NB4 (cell line): ENCODE results near the gene ACOT4.
"Not testable (repeated sequence)": the region's sequence is repeated elsewhere in the genome, so short reads cannot be mapped to it uniquely, and the experiment has no call there.

Source experiments
- DNase-seq: peaks from one replicate; pipeline ENCODE4 v3.0.0; 2010; ENCODE audit warnings: low read depth
- H3K4me3 ChIP-seq: one replicate; pipeline ENCODE4 v1.5.1; 2011; ENCODE audit warnings: mild to moderate bottlenecking, low read depth, low read length, moderate library complexity
- MYC ChIP-seq: IDR thresholded peaks from 2 replicates; pipeline ENCODE4 v1.6.1; 2011; ENCODE audit warnings: low read depth, low read length
- POLR2A ChIP-seq: IDR thresholded peaks from 2 replicates; pipeline ENCODE4 v1.6.1; 2011; ENCODE audit warnings: mild to moderate bottlenecking; ENCODE audit not compliant: insufficient read length; ENCODE audit errors: extremely low read depth
- TF ChIP-seq, protein P1 (sequence below): IDR thresholded peaks from one replicate; pipeline ENCODE4 v1.5.1; 2012; ENCODE audit warnings: low read depth, low read length
- TF ChIP-seq, protein P2 (sequence below): IDR thresholded peaks from 2 replicates; pipeline ENCODE4 v1.6.1; 2011; ENCODE audit warnings: low read depth, low read length

ACOT4 gene

DNA sequence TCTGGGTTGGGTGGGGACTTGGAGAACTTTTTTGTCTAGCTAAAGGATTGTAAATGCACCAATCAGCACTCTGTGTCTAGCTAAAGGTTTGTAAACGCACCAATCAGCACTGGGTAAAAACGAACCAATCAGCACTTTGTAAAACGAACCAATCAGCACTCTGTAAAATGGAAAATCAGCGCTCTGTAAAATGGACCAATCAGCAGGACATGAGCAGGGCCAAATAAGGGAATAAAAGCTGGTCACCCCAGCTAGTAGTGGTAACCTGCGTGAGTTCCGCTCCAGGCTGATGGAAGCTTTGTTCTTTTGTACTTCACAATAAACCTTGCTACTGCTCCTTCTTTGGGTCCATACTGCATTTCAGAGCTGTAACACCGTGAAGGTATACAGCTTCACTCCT, 24.3 kb upstream of the ACOT4 start:
- TF ChIP-seq, protein P1, sequence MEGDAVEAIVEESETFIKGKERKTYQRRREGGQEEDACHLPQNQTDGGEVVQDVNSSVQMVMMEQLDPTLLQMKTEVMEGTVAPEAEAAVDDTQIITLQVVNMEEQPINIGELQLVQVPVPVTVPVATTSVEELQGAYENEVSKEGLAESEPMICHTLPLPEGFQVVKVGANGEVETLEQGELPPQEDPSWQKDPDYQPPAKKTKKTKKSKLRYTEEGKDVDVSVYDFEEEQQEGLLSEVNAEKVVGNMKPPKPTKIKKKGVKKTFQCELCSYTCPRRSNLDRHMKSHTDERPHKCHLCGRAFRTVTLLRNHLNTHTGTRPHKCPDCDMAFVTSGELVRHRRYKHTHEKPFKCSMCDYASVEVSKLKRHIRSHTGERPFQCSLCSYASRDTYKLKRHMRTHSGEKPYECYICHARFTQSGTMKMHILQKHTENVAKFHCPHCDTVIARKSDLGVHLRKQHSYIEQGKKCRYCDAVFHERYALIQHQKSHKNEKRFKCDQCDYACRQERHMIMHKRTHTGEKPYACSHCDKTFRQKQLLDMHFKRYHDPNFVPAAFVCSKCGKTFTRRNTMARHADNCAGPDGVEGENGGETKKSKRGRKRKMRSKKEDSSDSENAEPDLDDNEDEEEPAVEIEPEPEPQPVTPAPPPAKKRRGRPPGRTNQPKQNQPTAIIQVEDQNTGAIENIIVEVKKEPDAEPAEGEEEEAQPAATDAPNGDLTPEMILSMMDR, result no peak
- TF ChIP-seq POLR2A, result no peak
- no peak for TF ChIP-seq MYC
- TF ChIP-seq, protein P2, sequence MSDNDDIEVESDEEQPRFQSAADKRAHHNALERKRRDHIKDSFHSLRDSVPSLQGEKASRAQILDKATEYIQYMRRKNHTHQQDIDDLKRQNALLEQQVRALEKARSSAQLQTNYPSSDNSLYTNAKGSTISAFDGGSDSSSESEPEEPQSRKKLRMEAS, result no peak
- no peak overlapping the region for H3K4me3 ChIP-seq
- DNase-seq, result no peak

- H3K4me3 ChIP-seq, result peak overlapping the region; percentile 69
- TF ChIP-seq MYC (no peak), POLR2A (no peak)
- TF ChIP-seq, protein P1, result no peak
- TF ChIP-seq, protein P2, result no peak
- no peak for DNase-seq
These were observed 23.5 kb upstream of the ACOT4 start for GRCh38 chr14:73567951-73568885.

GRCh38 chr14:73568886-73569184, 22.8 kb upstream of the ACOT4 start:
- H3K4me3 ChIP-seq, result peak overlapping the region; percentile 69
- not testable (repeated sequence) for DNase-seq

DNA sequence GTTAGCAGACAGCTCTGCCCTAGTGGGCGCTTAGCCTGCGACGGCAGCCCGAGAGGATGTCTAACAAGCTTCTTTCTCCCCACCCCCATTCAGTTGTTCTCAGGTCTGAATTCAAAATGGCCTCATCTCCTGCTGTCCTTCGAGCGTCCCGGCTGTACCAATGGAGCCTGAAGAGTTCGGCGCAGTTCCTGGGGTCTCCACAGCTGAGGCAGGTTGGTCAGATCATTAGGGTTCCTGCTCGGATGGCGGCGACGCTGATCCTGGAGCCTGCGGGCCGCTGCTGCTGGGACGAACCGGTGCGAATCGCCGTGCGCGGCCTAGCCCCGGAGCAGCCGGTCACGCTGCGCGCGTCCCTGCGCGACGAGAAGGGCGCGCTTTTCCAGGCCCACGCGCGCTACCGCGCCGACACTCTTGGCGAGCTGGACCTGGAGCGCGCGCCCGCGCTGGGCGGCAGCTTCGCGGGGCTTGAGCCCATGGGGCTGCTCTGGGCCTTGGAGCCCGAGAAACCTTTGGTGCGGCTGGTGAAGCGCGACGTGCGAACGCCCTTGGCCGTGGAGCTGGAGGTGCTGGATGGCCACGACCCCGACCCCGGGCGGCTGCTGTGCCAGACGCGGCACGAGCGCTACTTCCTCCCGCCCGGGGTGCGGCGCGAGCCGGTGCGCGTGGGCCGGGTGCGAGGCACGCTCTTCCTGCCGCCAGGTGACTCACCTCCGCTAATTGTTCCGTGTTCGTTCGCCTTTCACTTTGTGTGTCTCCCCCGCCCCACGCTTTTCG, 22.3 kb upstream of the ACOT4 start, which contains the start of gene ACOT2:
Gene ACOT2, plus strand, starts transcription at position 29 of the 774 bp plus-strand sequence. Its CDS starts 28 bp downstream, at position 57.
- TF ChIP-seq POLR2A, result peak; percentile 67
- TF ChIP-seq, protein P2, result peak; percentile 58
- DNase-seq, result peak; percentile 84
- peak within 1 kb of the TSS; percentile 69 for H3K4me3 ChIP-seq

DNA sequence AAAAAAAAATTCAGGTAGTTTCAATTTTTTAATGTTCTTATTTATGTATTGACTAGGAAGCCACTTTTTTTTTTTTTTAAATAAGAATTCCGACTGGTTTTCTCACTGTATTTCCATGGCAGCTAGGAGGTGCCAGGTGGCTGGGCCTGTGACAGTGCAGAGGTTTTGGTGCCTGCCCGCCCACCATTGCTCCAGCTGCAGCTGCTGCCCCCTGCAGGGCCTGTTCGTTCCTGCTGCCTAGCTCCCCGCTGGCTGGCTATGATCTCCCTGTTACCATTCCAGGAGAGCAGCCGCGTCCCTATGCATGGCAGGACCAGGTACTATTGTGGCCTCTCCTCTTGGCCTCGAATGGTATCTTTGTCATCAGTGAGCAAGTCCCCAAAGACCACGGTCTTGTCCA, 20.8 kb upstream of the ACOT4 start:
- peak; percentile 50 for DNase-seq
- TF ChIP-seq, protein P1, result peak; percentile 55
- not testable (repeated sequence) for H3K4me3 ChIP-seq

DNA sequence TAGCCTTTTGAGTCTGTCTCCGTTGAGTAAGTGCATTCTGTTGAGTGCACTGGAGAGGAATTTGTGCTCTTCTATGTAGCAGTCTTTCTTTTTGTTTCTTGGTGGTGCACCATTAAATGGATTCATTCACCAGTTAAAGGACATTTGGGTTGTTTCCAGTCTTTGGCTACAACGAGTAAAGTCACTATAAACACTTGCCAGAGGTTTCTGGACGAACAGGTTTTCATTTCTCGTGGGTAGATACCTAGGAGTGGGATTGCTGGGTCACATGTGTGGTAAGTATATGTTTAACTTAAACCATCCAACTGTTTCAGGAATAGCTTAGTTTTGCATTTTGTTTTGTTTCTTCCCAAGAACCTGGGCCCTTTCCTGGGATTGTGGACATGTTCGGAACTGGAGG, 18.6 kb upstream of the ACOT4 start:
- H3K4me3 ChIP-seq, DNase-seq: not testable (repeated sequence)

GRCh38 chr14:73573740-73574139, 17.9 kb upstream of the ACOT4 start:
- DNase-seq, H3K4me3 ChIP-seq: not testable (repeated sequence)

- DNase-seq, H3K4me3 ChIP-seq: not testable (repeated sequence)
These were observed 17.4 kb upstream of the ACOT4 start for GRCh38 chr14:73574251-73574650.
